Stomach smooth muscle (tissue), 2 donors: ENCODE data around the gene GPR31.

Source experiments
- H3K27ac ChIP-seq: one replicate; pipeline ENCODE4 v1.7.0; 2013; ENCODE audit warnings: mild to moderate bottlenecking, low read length, inconsistent platforms
- H3K27me3 ChIP-seq, 2 donors: one replicate each; pipeline ENCODE4 v1.7.0; 2013; ENCODE audit warnings: low read length in 2 of 2; ENCODE audit not compliant: insufficient read depth in 2 of 2, control insufficient read depth in 1 of 2
- H3K36me3 ChIP-seq, 2 donors: one replicate each; pipeline ENCODE4 v1.7.0; 2013; ENCODE audit warnings: low read length in 2 of 2; ENCODE audit not compliant: control insufficient read depth in 2 of 2, insufficient read depth in 2 of 2
- H3K4me1 ChIP-seq: one replicate; pipeline ENCODE4 v1.7.0; 2013; ENCODE audit warnings: low read length; ENCODE audit not compliant: control insufficient read depth, insufficient read depth
- H3K4me3 ChIP-seq, 2 donors: one replicate each; pipeline ENCODE4 v1.7.0; 2013; ENCODE audit warnings: low read length in 2 of 2
- H3K9ac ChIP-seq, 2 donors: one replicate each; pipeline ENCODE4 v1.7.0; 2013; ENCODE audit warnings: low read length in 2 of 2, mild to moderate bottlenecking in 1 of 2
- H3K9me3 ChIP-seq, 2 donors: one replicate each; pipeline ENCODE4 v1.7.0; 2013; ENCODE audit warnings: low read length in 2 of 2; ENCODE audit not compliant: control insufficient read depth in 2 of 2
- donor health status: healthy.
- donor health status: Pancreatic carcinoma.

The GPR31 gene

GRCh38 chr6:167106406-167106805 is 51.4 kb downstream of the GPR31 start:
- no peak overlapping the region for H3K9ac ChIP-seq
- H3K4me1 ChIP-seq = no peaks in the 10 kb centered on the region

More at GRCh38 chr6:167106406-167106805, 51.4 kb downstream of the GPR31 start:
- no peaks in the 10 kb centered on the region for H3K36me3 ChIP-seq
- peaks cover 0 to 7% of the 10 kb centered on the region in 2 donors for H3K9me3 ChIP-seq
- no peak overlapping the region for H3K27ac ChIP-seq
- no peaks in the 10 kb centered on the region for H3K27me3 ChIP-seq
- H3K4me3 ChIP-seq = no peak overlapping the region
